Skin of body (tissue), 2 donors: ENCODE results near the gene MRPL52. TPM values are rescaled to one million over a fixed set of nuclear protein-coding genes. Genes with fewer than 3 reads are reported as not detected.
"Not testable (repeated sequence)": the region's sequence is repeated elsewhere in the genome, so short reads cannot be mapped to it uniquely, and the experiment has no call there.

ENCODE experiments used
- DNase-seq: peaks from one replicate; lab custom pipeline; 2025; lab: John Stamatoyannopoulos, UW
- total RNA-seq: library from RNA; depleted of rRNA; stranded (reverse); fragments of >200 nt; gene quantifications from one replicate; pipeline ENCODE4 v1.2.3, GENCODE V29; 2014

MRPL52 gene
- total RNA-seq, 1 donor from 2014 or later = 26.3 TPM

DNA sequence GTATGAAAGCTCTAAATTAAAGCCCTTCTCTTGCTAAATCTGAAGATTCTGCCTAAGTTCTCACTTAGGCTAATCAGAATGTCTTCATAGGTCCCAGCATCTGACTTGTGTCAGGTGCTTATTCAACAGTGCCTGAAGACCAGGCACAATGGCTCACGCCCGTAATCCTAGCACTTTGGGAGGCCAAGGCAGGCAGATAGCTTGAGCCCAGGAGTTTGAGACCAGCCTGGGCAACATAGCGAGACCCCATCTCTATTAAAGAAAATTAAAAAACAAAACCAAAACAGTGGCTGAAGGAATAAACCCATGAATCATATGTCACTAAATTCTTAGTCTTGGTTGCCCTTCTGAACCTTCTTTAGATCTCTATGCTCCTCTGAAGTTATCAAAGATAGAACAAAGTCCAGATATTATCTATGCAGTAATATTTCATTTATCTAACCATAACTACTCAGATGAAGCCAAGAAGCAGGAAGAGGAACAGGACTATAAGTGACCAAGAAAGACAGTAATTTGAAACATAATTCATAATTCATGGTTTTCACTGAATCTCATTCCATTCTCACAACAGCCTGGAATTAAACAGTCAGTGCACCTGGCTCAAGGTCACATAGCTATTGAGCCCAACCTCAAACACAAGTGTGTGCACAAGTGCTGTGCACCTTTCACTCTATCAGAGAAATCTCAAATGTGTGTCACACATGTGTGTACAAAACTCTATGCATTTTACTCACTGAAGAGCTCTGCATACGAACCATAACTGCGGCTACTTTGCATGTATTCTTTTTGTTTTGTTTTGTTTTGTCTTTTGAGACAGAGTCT is 21.1 kb upstream of the MRPL52 start:
- no peak for DNase-seq

GRCh38 chr14:22811722-22812121 is 18.0 kb upstream of the MRPL52 start:
- DNase-seq = no peak

GRCh38 chr14:22812744-22813143 is 16.9 kb upstream of the MRPL52 start:
- no peak for DNase-seq

- DNase-seq = no peak
Observed at GRCh38 chr14:22813145-22813544, 16.5 kb upstream of the MRPL52 start.

DNA sequence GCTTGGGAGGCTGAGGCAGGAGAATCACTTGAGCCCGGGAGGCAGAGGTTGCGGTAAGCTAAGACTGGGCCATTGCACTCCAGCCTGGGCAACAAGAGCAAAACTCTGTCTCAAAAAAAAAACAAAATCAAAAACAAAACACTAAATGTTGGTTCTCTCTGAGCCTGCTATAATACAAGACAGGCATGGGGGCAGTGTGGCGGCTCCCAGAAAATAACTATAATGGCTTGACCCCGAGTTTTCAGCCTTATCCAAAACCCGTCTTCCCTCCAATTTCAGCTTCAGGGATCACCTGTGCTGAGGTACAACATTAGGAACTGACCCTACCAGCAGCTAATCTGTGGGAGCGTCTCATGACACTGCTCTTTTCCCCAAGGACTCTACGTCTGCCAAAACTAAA is 15.3 kb upstream of the MRPL52 start:
- DNase-seq = no peak

DNA sequence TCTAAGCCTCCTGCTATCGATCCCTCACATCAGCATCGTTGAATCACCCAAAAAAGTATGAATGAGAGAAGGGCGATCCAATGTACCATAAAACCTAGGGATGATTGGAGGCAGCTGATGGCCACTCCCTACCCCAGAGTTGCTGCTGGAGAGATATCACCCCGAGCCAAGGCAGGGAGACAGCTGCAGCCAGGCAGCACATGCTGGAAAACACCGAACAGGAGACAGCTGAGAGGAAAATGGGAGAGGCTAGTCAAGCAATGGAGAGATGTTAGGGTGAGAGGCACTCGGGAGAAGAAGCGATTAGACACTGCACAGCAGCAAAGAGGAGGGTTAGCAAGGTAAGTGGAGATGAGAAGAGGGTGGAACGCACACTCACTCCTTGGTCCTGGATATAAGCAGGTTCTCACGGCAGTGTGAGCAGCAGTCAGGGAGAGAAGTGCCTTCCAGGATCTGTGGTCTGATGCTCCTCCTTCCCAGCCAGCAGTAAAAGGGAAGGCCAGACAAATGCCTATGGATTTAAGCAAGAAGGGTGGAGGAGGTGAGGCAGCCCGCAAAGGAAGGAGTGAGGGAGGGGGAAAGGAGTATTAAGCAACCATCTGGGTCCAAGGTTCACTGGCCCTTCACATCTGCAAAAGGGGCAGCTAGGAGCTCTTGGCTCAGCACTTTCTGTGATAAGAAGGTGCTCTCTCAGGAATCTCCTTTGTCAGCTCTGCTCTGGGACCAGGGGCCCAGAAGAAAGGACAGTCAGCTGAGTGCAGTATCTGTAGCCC is 14.6 kb upstream of the MRPL52 start, which contains the start of gene SLC7A7:
TSS of gene SLC7A7 (minus strand) at position 495 of the 773 bp plus-strand sequence. CDS start 2,037 bp downstream, outside the sequence.
- DNase-seq = no peak

DNA sequence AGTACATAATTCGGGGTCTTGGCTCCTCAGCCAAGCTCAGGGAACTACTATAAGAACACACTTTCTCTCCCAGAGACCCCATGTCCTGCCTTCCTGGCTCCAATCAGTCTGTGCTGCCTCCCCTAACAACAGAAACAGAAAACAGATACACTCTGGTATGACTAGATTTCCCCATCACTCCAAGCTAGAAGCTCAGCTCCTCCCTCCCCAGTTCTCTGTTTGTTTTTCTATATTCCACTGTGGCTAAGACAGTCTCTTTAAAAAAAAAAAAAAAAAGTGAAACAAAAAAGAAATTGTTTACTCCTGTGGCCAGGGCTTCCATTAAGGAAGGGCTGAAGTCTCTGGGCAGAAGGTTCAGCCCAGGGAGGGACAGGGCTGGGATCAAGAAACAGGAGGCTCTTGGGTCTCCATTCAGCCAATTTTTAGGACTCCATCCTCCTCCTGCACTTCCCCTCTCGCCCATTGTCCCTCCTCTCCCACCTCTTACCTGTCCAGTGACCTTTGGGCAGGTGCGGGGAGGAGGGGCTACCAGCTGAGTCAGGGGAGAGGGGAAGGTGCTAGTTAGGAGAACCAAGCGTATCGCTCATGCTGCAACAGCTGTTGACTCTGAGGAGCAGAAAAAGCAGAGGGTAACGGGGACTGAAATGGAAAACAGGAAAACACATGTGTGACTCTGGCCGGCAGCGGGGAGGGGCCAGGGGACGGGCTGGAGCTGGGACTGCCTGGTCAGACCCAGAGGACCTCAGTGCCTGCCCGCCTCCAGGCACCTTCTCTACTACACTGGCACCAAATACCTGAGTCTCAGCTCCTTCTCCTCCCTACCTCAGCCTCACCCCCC is 10.3 kb upstream of the MRPL52 start:
- DNase-seq = peak; percentile 51

GRCh38 chr14:22820731-22821130 is 9.0 kb upstream of the MRPL52 start:
- peak; percentile 19 for DNase-seq

DNA sequence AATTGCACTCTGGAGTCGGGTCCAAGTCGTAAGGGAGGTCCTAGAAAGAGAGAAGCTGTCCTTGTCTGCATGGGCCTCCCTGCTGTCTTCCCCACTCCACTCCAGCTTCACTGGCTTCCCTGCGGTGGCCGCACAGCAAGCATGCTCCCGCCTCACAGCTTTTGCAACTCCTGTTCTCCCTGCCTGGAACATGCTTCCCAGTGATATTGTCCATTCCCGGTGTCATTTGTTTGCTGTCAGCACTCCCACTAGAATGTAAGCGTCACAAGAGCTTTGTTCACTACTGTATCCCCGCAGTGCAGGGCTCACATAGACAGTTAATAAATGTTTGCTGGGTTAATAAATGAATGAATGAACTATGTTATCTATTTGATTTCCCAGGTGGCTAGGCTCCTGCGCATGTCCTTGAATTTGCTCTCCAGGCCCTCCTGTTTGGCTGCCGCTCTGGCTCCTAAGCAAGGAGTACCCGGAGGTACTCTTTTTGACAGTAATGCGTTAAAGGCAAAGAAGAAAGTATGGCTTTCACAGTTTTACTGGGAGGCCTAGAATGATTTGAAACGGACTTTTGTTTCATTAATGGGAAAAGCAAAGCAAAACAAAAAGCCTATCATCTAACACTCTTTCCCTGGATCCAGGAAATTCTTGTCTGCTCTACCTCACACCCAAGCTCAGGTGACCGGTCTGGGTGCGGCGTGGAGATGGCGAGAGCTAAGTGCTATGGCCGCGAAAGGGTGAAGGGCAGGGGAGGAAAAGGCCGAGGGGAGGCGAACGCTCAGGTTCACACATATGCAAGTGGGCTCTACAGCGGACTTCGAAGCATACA is 8.3 kb upstream of the MRPL52 start:
- DNase-seq = no peak

- no peak for DNase-seq
Observed at GRCh38 chr14:22822016-22822570, 7.6 kb upstream of the MRPL52 start.

GRCh38 chr14:22822571-22823098 is 7.1 kb upstream of the MRPL52 start:
- peak; percentile 84 for DNase-seq

- DNase-seq = no peak
Observed at GRCh38 chr14:22824711-22825359, 4.9 kb upstream of the MRPL52 start.

DNA sequence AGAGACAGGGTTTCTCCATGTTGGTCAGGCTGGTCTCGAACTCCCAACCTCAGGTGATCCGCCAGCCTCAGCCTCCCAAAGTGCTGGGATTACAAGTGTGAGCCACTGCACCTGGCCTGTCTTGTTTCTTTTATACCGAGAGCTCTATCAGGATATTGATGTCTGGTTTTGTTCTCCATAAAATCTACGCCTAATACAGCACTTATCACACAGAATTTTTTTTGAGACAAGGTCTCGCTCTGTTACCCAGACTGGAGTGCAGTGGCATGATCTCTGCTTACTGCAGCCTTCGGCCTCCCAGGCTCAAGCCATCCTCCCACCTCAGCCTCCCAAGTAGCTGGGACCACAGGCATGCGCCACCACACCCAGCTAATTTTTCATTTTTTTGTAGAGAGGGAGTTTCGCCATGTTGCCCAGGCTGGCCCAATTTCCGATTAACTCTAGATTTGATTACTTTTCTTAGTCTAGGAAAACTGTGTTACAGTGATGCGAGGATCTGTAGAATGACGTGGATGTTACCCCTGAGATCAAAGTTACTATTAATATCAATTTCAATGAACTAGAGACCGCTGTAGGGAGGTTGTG is 519 bp upstream of the MRPL52 start:
- DNase-seq = not testable (repeated sequence)

GRCh38 chr14:22830443-22831010 is 840 bp downstream of the MRPL52 start:
- DNase-seq = no peak

GRCh38 chr14:22835505-22835904 is 5.8 kb downstream of the MRPL52 start:
- no peak for DNase-seq

GRCh38 chr14:22836301-22837113 is 6.8 kb downstream of the MRPL52 start, which contains the start of gene MMP14:
Gene MMP14, plus strand, starts transcription at chr14:22836585. Its CDS starts 233 bp downstream, at chr14:22836818.
- peak; percentile 89 for DNase-seq

GRCh38 chr14:22837114-22837749 is 7.5 kb downstream of the MRPL52 start:
- peak; percentile 29 for DNase-seq
